Karpas-422 (cell line): ENCODE data around the gene SVIL. TPM values are rescaled to one million over a fixed set of nuclear protein-coding genes. Genes with fewer than 3 reads are reported as not detected.
A peak's percentile ranks its signal among the peaks of the same experiment; 100 is the strongest.
"Not testable (repeated sequence)": the region's sequence is repeated elsewhere in the genome, so short reads cannot be mapped to it uniquely, and the experiment has no call there.

ENCODE experiments used
- DNase-seq: peaks from one replicate; pipeline ENCODE4 v3.0.0-alpha.2; 2015
- H2AFZ ChIP-seq: fragments of 200-600 bp; sonication (generic); 2 replicates; pipeline ENCODE4 v1.6.1; 2014; ENCODE audit warnings: antibody characterized with exemption, low read length, mixed read lengths
- H3K27ac ChIP-seq: fragments of 200-600 bp; sonication (generic); 2 replicates; pipeline ENCODE4 v1.5.1; 2014; ENCODE audit warnings: mild to moderate bottlenecking, low read length, moderate library complexity
- H3K27me3 ChIP-seq: fragments of 200-600 bp; sonication (generic); 2 replicates; pipeline ENCODE4 v1.6.1; 2014; ENCODE audit warnings: low read length, mixed read lengths
- H3K36me3 ChIP-seq: fragments of 200-600 bp; sonication (generic); 2 replicates; pipeline ENCODE4 v1.6.1; 2014; ENCODE audit warnings: low read length, mixed read lengths; ENCODE audit not compliant: insufficient read depth
- H3K4me1 ChIP-seq: fragments of 200-600 bp; sonication (generic); 2 replicates; pipeline ENCODE4 v1.6.1; 2014; ENCODE audit warnings: mild to moderate bottlenecking, low read length, mixed read lengths
- H3K4me2 ChIP-seq: fragments of 200-600 bp; sonication (generic); 2 replicates; pipeline ENCODE4 v1.6.1; 2014; ENCODE audit warnings: low read length, low read depth, mild to moderate bottlenecking; ENCODE audit not compliant: poor library complexity, severe bottlenecking
- H3K4me3 ChIP-seq: fragments of 200-600 bp; sonication (generic); 2 replicates; pipeline ENCODE4 v1.5.1; 2014; ENCODE audit warnings: mild to moderate bottlenecking, antibody characterized with exemption, low read length, mixed read lengths
- H3K79me2 ChIP-seq: fragments of 200-600 bp; sonication (generic); 2 replicates; pipeline ENCODE4 v1.6.1; 2014; ENCODE audit warnings: mild to moderate bottlenecking, low read length, mixed read lengths
- H3K9ac ChIP-seq: fragments of 200-600 bp; sonication (generic); 2 replicates; pipeline ENCODE4 v1.6.0; 2014; ENCODE audit warnings: low read length
- H3K9me2 ChIP-seq: fragments of 200-600 bp; sonication (generic), shearing (Covaris generic); replicated peaks from 2 replicates; pipeline ENCODE4 v1.6.0; 2014; ENCODE audit warnings: mild to moderate bottlenecking, low read length, moderate library complexity; ENCODE audit not compliant: insufficient read depth
- H3K9me3 ChIP-seq: fragments of 300-700, 200-600 bp; sonication (generic); 2 replicates; pipeline ENCODE4 v1.6.1; 2014; ENCODE audit warnings: low read length, mixed read lengths
- H4K20me1 ChIP-seq: fragments of 200-600 bp; sonication (generic); 2 replicates; pipeline ENCODE4 v1.6.1; 2014; ENCODE audit warnings: mild to moderate bottlenecking, antibody characterized with exemption, low read length, low read depth; ENCODE audit not compliant: insufficient read depth
- total RNA-seq: library from RNA; depleted of rRNA; stranded (reverse); fragments of >200 nt; shearing (Covaris generic); gene quantifications from 2 replicates; pipeline ENCODE4 v1.2.3, GENCODE V29; 2014; ENCODE audit warnings: low replicate concordance

SVIL gene
- total RNA-seq, 1 experiment from 2014 or later: not detected

DNA sequence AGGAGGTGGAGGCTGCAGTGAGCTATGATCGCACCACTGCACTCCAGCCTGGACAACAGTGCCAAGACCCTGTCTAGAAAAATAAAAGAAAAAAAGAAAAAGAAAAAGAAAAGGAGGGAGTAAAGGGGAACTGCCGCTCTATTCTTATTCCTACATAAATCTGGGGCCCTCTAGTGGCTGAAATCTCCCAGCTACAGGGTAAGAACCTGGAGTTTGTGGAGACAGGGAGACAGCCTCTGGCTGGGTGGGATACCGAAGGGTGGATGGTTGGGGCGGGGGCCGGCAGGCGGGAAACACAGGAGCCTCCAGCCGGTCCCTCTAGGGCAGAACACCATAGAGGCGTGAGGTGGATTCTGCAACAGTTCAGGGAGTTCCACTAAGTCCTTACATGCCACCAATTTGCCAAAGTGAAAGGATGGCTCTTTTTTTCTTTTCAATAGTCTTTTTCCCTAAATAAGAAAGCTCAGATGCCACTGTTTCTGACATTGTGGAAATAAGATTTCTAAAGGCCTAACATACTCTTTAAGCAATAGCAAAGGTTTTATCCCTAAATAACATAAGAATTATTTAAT lies 117.3 kb downstream of the SVIL start:
- H3K79me2 ChIP-seq: no peaks in the 10 kb centered on the region
- H2AFZ ChIP-seq: no peak overlapping the region
- H3K4me2 ChIP-seq: no peak overlapping the region
- H3K9ac ChIP-seq: no peak overlapping the region
- peak; percentile 66 for DNase-seq
- no peaks in the 10 kb centered on the region for H3K36me3 ChIP-seq
- H3K9me2 ChIP-seq: no peaks in the 10 kb centered on the region
- no peaks in the 10 kb centered on the region for H3K9me3 ChIP-seq
- no peaks in the 10 kb centered on the region for H3K4me1 ChIP-seq
- no peak overlapping the region for H3K27ac ChIP-seq
- no peak overlapping the region for H3K4me3 ChIP-seq
- no peaks in the 10 kb centered on the region for H4K20me1 ChIP-seq
- H3K27me3 ChIP-seq: no peaks in the 10 kb centered on the region

DNA sequence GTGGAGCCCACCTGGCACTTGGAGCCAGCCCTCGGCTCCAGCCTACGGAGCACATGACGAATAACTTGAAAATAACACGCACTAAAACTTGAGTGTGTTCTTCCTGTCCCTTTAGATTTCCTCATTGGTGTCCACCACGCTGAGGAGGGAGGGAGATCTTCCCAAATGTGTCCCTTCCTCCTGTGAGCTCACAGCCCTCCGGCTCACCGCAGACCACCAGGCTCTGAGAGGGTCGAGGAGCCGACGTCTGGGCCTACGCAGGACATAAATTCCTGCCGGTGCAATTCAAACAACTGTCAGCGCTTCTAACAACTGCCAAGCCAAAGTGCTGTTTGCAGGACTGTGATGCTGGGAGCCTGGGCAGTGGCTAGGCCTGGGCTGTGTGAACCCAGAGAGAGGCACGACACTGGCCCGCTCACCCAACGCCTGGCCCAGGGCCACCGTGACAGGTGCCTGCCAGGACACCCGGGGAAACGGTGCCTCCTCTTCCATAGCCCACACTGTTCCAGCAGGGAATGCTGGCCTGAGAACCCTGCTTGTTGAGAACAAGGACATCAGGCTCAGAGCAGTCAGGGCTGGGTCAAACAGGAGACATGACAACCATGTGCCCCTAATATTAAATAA lies 118.3 kb downstream of the SVIL start:
- H3K4me2 ChIP-seq, DNase-seq, H3K27me3 ChIP-seq, H3K27ac ChIP-seq, H3K36me3 ChIP-seq, H3K4me1 ChIP-seq, H3K9me3 ChIP-seq, H3K9ac ChIP-seq, H2AFZ ChIP-seq, H4K20me1 ChIP-seq, H3K4me3 ChIP-seq, H3K9me2 ChIP-seq, H3K79me2 ChIP-seq: not testable (repeated sequence)

DNA sequence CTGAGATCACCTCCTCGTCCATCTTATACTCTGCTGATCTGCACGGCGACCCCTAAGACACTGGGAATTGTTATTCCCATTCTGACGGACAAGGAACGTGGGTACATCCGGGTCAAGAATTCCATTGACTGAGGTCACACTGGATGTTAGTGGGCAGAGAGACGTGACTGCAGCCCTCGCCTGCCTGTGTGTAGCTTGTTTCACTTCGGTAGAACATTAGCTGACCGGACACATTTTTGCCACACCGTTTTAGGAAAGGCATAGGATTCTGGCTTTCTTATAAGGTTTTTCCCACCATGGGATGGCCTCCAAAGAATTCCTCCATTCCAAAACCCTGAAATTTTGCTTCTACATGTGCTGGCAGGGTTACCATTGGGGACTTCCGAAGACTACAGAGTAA lies 118.9 kb downstream of the SVIL start:
- not testable (repeated sequence) for H3K4me3 ChIP-seq, H3K4me2 ChIP-seq, H3K27me3 ChIP-seq, H3K9me2 ChIP-seq, H4K20me1 ChIP-seq, H3K9me3 ChIP-seq, H3K79me2 ChIP-seq, DNase-seq, H3K27ac ChIP-seq, H3K36me3 ChIP-seq, H3K9ac ChIP-seq, H3K4me1 ChIP-seq, H2AFZ ChIP-seq

DNA sequence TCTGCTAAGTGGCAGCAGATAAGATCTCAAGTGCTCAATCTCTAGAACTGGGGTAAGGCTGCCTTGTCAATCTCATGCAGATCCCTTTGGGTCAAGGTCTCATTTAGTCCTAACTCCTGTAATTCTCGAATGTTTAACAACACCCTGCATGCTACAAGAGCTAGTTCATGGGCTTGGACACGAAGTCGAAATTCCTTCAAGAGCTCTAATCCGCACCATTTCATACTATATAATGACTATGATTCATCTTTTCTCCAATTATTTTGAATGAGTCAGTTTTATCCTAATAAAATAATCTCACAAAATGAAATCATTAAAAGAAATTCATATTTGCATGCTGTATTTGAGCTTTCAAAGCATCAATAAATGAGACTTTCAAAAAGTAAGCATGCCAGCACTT lies 119.7 kb downstream of the SVIL start:
- H4K20me1 ChIP-seq, H3K27me3 ChIP-seq, H3K36me3 ChIP-seq, H3K4me1 ChIP-seq, H3K79me2 ChIP-seq, H3K4me2 ChIP-seq, H3K9ac ChIP-seq, H2AFZ ChIP-seq, H3K9me3 ChIP-seq, H3K9me2 ChIP-seq, H3K4me3 ChIP-seq, DNase-seq, H3K27ac ChIP-seq: not testable (repeated sequence)

DNA sequence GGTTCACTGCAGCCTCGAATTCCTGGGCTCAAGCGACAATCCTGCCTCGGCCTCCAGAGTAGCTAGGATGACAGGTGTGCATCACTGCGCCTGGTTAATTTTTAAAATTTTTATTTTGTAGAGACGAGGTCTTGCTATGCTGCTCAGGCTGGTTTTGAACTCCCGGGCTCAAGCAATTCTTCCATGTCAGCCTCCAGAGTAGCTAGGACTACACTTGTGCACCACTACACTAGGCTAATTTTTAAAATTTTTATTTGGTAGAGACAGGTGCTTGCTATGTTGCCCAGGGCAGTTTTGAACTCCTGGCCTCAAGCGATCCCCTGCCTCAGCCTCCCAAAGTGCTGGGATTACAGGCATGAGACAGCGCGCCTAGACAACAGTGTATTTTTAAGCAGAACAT lies 120.5 kb downstream of the SVIL start:
- Histone ChIP-seq H2AFZ (no peak overlapping the region), H3K9me2 (no peaks in the 10 kb centered on the region), H3K4me3 (no peak overlapping the region), H3K4me1 (no peaks in the 10 kb centered on the region), H3K9me3 (no peaks in the 10 kb centered on the region), H3K27me3 (no peaks in the 10 kb centered on the region), H3K36me3 (no peaks in the 10 kb centered on the region), H3K27ac (no peak overlapping the region), H3K4me2 (no peak overlapping the region), H3K9ac (no peak overlapping the region), H3K79me2 (no peaks in the 10 kb centered on the region), H4K20me1 (no peaks in the 10 kb centered on the region)
- no peak for DNase-seq

DNA sequence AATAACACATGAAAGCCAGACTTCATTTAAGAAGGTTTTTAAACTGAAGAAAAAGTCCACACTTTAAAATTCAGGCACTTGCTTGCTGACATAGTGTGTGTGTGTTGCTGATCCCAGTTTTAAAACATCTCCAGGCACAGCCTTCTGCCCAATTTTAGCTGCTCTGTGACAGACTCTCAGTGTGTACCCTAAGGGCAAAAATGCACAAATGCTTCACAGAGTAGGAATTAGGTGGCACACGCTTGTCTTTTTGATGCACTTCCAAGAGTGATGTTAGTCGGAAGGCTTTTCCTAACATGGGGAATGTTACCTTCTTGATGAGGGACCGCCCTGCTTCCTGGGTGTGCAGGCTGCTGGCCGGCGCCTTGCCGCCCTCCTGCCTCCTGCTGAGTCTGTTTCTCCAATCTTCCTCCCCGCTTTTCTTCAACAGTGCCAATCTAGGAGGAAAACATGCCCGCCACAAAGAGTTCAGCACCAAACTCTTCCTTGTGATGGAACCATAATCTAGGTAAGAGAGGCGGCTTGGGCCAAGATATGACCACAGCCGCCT lies 122.3 kb downstream of the SVIL start:
- H3K9ac ChIP-seq: no peak overlapping the region
- no peak overlapping the region for H3K27ac ChIP-seq
- H3K36me3 ChIP-seq: no peaks in the 10 kb centered on the region
- no peak overlapping the region for H3K4me2 ChIP-seq
- DNase-seq: no peak
- H2AFZ ChIP-seq: no peak overlapping the region
- no peak overlapping the region for H3K4me3 ChIP-seq
- no peaks in the 10 kb centered on the region for H3K9me2 ChIP-seq
- H4K20me1 ChIP-seq: no peaks in the 10 kb centered on the region
- no peaks in the 10 kb centered on the region for H3K79me2 ChIP-seq
- no peaks in the 10 kb centered on the region for H3K27me3 ChIP-seq
- no peaks in the 10 kb centered on the region for H3K9me3 ChIP-seq
- H3K4me1 ChIP-seq: no peaks in the 10 kb centered on the region

DNA sequence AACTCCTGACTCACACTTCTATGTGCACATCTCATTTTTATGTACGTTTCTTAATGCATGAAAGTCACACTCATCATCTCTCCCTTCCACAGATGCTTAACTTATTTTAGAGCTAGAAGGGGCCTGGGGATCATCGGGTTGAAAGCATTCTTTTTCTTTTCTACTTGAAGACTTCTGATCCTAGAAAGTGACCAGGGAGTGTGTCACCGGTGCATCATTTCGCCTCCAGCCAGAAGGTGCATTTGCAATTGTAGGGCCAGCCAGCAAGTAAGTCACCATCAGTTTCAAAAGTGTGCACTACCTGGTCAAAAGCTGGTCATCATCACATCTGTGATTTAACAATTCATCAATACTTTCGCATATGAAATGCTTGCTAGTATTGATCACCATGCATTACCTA lies 123.0 kb downstream of the SVIL start:
- H3K9ac ChIP-seq, H3K79me2 ChIP-seq, H3K9me3 ChIP-seq, H3K4me3 ChIP-seq, H3K4me2 ChIP-seq, H2AFZ ChIP-seq, H3K36me3 ChIP-seq, DNase-seq, H3K27ac ChIP-seq, H3K4me1 ChIP-seq, H4K20me1 ChIP-seq, H3K27me3 ChIP-seq, H3K9me2 ChIP-seq: not testable (repeated sequence)

DNA sequence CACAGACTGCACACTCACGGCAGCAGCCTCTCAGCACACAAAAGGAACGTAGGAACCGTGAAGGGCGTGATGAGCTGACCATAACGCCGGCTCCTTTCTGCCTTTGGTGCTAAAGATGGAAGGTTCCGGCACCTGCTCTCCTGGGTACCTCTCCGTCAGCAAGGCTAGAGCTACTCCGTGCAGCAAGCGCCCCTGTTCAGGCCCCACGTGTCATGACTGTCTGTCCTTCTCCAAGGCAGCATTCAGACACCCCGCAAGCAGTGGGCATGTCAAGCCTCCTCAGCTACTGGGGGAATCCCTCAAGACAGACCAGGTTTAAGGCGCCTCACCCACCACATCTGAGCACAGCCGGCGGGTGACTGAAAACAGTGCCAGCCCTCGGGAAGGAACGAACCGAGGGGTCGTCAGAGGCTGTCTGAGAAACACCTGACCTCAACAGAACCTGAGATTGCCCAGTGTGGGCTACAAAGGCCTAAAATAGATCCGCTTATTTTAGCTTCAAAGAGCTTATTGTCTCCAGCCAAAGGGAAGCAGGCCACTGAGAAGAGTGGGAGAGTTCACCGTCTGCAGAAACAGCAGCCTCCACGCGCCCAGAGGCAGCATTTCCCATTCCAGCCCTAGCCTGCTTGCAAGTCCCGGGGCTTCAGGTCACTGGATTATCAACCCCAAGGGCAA lies 124.2 kb downstream of the SVIL start:
- H3K79me2 ChIP-seq, H3K9me2 ChIP-seq, H3K9ac ChIP-seq, H3K27me3 ChIP-seq, H4K20me1 ChIP-seq, DNase-seq, H3K4me1 ChIP-seq, H3K4me2 ChIP-seq, H3K4me3 ChIP-seq, H3K36me3 ChIP-seq, H3K9me3 ChIP-seq, H2AFZ ChIP-seq, H3K27ac ChIP-seq: not testable (repeated sequence)
